ENCODE results near the gene CYB561.

GRCh38 chr17:63460018-63460417 is 13.9 kb upstream of the CYB561 start:
- no peak for TF ChIP-seq SPI1 (IDR thresholded peaks at IDR 0.05; ENCODE audit: low read depth, low read length)
- TF ChIP-seq TAF1 (IDR thresholded peaks at IDR 0.05; ENCODE audit: low read depth, low read length), result no peak
- TF ChIP-seq POLR2A (IDR thresholded peaks at IDR 0.05; ENCODE audit: low read depth, low read length), result no peak
